ENCODE measurements around the gene SLC12A6.

The SLC12A6 gene

GRCh38 chr15:34330279-34330678 is 7.3 kb downstream of the SLC12A6 start:
- no peak for DNase-seq (ENCODE audit: low read depth)

- no peak for DNase-seq (ENCODE audit: low read depth)
These were observed 8.6 kb downstream of the SLC12A6 start for GRCh38 chr15:34329006-34329405.

DNA sequence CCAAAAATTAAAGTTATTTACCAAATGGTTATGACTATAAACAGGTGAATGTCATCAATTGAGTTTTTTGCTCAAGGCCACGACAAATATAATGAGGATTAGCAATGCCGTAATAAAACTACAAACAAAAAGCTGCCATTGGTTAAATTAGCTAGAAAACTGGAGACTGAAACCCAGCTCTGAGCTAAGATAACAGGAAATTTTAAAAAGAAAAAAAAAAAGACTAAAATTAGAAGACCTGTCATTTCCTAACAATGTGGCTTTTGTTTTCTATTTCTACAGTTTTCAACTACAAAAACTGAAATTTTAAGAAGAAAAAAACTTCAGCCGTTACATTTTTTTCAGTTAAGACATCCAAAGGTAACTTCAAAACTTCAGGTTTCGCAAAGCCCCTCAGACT is 9.7 kb downstream of the SLC12A6 start:
- DNase-seq (ENCODE audit: low read depth): no peak

DNA sequence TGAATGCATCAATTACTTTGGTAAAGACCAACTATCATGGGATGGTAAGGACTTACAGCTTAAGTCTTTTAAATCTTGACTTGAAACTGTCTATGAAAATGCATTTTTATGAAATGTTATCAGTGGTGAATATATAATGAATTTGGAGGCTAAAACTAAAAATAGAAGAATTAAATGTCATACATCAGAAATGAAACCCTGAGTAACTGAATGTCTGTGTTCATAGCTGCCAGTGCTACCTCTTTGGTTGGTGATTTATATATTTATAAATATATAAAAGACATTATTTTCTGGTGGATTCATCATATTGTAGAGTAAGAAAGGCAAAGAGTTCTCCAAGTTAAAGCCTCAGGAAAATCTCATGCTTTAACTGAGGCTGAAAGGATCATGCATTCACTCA is 12.2 kb downstream of the SLC12A6 start:
- DNase-seq (ENCODE audit: low read depth): no peak

DNA sequence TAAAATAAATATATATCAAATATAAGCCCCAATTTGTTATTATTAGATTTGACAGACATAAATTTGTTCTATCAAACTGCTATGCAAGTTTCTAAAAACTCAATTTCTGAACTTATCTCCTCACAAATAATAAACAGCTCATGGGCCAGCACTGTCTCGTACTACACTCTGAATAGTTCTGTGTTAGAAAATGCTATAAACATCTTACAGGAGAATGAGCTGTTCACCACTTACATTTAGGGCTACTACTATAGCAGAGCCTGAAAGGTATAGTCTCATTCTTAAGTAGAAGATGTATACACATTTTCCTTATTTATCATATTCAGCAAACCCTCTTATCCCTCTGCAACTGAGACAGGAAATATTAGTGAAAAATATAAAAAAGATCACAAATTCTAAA is 12.6 kb downstream of the SLC12A6 start:
- no peak for DNase-seq (ENCODE audit: low read depth)

GRCh38 chr15:34323217-34323616 is 14.4 kb downstream of the SLC12A6 start:
- no peak for DNase-seq (ENCODE audit: low read depth)

DNA sequence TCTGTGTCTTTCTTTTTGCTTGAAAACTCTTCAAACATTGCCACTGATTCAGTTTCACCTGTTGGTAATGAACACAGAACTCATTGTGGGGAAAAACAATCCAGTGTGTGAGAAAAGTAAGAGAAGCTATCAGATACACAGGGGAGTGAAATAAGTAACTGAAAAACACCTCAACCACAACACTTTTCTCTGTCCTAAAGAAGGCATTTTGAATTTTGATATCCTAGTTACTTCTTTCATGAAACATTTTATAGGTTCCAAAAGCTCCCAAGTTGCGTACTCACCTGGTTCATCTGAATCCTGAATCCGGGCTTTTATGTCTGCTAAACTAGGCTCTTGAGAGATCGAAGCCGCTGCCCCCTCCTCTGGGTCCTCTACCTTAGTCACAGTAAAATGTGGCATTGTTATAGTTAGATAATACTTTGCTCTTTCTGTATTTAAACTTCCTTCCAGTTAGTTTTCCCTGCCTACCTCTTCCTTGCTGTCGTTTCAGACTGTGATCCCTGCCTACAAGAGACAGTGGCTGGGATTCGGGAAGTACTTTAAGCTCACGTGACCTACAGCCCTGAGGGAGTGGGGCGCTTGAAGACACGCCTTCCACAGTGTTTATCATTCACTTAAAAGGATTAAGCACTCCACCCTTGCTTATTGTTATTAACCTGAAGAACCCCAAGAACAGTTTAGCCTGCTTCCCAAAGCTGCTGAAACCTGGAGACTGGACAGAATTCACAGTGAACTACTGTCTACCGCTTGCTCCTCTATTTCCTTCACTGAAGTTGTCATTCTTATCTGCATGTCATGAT is 19.1 kb downstream of the SLC12A6 start:
- no peak for DNase-seq (ENCODE audit: low read depth)

DNA sequence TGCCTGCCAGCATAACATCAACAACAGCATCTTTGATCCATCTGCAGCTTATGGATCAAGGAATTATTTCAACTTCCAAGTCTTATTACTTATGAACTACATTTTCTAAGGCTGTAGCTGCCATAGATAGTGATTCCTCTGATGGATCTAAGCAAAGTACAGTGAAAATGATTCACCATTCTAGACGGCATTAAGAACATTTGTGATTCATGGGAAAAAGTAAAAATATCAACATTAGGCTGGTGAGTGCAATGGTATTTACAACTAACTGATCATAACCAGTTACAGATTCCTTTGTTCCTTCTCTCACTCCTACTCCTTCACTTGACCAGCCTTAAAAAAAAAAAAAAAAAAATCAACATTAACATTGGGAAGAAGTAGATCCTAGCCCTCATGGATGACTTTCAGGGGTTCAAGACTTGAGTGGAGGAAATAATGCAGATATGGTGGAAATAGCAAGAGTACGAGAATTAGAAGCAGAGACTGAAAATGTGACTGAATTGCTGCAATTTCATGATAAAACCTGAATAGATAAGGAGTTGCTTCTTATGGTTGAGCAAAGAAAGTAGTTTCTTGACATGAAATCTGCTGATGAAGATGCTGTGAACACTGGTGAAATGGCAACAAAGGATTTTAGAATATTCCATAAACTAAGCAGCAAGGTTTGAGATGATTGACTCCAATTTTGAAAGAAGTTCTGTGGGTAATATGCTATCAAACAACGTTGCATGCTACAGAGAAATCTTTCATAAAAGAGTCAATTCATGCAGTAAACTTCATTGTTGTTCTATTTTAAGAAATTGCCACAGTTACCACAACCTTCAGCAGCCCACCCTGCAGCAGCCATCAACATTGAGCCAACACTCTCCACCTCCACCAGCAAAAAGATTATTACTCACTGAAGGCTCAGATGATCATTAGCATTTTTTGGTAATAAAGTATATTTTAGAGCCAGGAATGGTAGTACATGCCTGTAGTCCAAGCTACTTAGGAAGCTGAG is 22.8 kb downstream of the SLC12A6 start:
- no peak for DNase-seq (ENCODE audit: low read depth)

DNA sequence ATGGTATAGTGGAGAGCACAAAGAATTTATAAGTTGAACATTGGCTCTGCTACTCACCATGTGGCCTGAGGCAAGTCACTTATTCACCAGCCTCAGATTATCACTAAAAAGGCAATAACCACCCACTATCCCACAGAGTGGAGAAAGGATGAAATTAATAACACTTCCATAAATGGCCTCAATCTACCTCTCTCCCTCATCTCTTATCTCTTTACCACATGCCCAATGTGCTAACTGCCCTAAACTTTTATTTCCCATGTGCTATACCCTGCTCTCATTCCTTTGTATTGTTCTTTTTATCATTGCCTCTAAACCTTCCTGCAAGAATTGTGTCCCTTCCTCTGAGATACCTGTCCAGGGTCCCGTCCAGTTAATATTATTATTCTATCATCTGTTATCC is 26.0 kb downstream of the SLC12A6 start:
- DNase-seq (ENCODE audit: low read depth): no peak

DNA sequence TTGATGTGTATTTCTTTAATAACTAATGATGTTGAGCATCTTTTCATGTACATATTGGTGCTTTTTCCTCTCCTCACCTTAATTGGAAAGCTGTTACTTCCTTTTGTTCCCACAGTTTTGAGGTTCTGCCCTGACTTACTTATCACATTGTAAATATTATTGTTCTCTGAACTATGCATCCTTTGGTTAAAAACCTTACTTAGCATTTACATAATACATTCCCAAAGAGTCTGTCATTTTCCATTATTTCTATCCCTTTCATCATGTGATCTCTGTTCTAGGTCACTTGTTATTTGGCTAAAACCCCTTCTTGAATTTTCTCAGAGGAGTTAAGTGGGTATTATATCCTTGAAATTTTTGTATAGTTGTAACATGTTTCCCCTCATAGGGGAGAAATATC is 33.0 kb downstream of the SLC12A6 start:
- no peak for DNase-seq (ENCODE audit: low read depth)

GRCh38 chr15:34301058-34301457 is 36.5 kb downstream of the SLC12A6 start:
- no peak for DNase-seq (ENCODE audit: low read depth)

DNA sequence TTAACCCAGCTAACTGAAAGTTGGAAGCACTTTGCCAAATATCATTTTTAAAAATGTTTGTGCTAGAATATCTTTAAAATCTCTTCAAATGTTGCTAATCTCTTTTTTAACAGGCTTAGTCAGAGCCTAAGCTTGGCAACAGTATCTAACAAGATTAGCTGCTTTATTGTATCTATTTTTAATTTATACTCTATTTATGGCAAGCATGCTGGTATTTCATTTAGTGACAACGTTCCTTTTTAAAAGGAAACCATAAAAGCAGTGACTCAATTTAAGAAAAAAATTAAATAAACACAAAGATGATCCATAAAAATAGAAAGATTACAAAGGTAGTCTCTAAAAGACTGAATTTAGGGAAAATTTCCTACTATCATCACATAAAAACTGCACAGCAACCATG is 40.5 kb downstream of the SLC12A6 start:
- no peak for DNase-seq (ENCODE audit: low read depth)

- DNase-seq (ENCODE audit: low read depth): no peak
These were observed 45.0 kb downstream of the SLC12A6 start for GRCh38 chr15:34292621-34293020.

DNA sequence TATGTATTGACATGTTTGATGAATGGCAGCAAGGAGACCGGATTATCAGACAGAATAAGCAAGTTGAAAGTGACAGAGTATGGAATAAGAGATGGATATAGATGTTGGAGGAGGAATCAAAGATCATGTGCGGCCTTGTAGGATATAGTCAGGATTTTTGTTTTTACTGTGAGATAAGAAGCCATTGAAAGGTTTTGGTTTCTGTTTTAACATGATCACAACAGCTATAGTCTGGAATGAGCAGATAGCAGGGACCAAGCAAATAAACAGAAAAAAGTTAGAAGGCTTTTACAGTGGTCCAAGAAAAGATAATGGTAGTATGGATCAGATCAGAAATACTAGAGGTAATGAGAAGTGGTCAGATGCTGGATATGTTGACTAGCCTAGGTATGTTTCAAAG is 52.6 kb downstream of the SLC12A6 start:
- no peak for DNase-seq (ENCODE audit: low read depth)

GRCh38 chr15:34282384-34282783 is 55.2 kb downstream of the SLC12A6 start:
- no peak for DNase-seq (ENCODE audit: low read depth)

DNA sequence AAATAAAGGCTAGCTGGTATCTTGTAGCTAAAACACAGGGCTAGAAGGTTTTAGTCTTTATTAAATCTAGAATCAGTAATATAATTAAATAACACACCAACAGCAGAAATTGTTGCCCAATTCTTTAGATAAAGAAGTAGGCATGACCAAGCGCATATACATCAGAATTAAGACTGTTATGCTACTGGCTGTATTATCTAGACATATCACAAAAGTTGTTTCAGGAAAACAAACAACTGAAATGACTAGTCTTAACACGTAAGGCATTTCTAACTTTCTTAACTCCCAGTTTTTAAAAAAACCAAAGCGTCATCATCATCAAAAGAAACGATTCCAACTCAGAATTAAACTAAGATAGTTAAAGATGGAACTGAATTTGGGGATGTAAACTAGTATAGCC is 57.4 kb downstream of the SLC12A6 start:
- no peak for DNase-seq (ENCODE audit: low read depth)

DNA sequence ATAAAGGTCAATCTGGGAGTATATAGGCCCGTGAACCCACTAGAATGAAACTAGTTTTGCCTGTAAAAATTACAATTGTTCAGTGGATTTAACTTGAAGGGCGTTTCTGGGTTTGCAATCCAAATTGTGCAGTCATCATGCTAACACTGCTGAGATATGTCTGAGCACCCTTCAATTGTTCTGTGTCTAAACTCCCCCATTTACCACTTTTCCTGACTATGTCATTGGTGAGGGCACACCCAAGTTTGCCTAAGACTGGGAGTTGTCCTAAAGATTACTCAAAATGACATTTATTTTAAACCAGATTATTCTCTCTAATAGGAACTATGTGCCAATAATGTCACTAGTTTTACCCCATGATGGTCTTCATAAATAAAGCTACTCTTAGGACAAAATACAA is 58.2 kb downstream of the SLC12A6 start:
- DNase-seq (ENCODE audit: low read depth): no peak

GRCh38 chr15:34275721-34276120 is 61.9 kb downstream of the SLC12A6 start:
- no peak for DNase-seq (ENCODE audit: low read depth)

- DNase-seq (ENCODE audit: low read depth): no peak
These were observed 62.4 kb downstream of the SLC12A6 start for GRCh38 chr15:34275154-34275553.

GRCh38 chr15:34271493-34271892 is 66.1 kb downstream of the SLC12A6 start:
- no peak for DNase-seq (ENCODE audit: low read depth)

DNA sequence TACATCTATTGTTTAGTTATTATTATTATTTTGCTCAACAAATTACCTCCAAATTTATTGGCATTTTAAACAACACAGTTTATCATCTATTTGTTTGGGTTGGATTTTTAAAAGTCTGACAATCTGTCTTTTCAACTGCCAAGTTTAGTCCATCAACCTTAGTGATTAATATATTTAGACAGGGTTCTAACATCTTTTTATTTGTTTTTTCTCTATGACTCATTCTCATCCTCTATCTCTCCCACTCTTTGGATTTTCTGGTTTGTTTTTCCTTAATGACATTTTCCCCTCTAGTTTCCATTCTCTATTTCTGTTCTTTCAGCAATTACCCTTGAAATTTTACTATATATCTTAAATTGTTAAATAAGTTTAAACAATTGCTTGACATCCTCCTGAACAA is 70.8 kb downstream of the SLC12A6 start:
- no peak for DNase-seq (ENCODE audit: low read depth)

GRCh38 chr15:34264076-34264475 is 73.5 kb downstream of the SLC12A6 start:
- DNase-seq (ENCODE audit: low read depth): no peak

DNA sequence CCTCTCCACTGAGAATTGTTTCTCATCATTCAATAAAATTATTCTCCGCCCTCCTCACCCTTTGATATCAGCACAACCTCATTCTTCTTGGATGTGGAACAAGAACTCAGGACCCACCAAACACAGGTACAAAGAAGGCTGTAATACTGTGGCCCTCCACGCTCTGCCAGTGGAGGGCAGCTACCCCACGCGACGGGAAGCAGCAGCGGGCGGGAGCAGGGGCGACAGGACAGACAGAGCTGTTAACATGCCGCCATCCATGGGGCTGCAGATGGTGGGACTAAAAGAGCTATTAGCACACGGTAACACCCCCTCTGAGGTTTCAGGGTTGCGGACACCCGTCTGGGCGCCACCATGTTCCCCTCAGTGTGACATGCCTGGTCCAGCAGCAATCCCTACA is 75.2 kb downstream of the SLC12A6 start:
- DNase-seq (ENCODE audit: low read depth): no peak
